ENCODE results near the gene NDUFB2. TPM values are rescaled to one million over a fixed set of nuclear protein-coding genes. Genes with fewer than 3 reads are reported as not detected.
"Not testable (repeated sequence)": the region's sequence is repeated elsewhere in the genome, so short reads cannot be mapped to it uniquely, and the experiment has no call there.

Gene NDUFB2
- total RNA-seq, 1 experiment from 2014 or later, result 734 TPM

- DNase-seq (ENCODE audit: low read depth), result no peak
These were observed 24.0 kb upstream of the NDUFB2 start, which contains the start of gene ADCK2 for GRCh38 chr7:140672382-140673062. ADCK2 (plus strand) TSS chr7:140672945; CDS start chr7:140673331, 386 bp downstream.

- peak; percentile 37 for DNase-seq (ENCODE audit: low read depth)
These were observed 23.3 kb upstream of the NDUFB2 start for GRCh38 chr7:140673063-140673773.

DNA sequence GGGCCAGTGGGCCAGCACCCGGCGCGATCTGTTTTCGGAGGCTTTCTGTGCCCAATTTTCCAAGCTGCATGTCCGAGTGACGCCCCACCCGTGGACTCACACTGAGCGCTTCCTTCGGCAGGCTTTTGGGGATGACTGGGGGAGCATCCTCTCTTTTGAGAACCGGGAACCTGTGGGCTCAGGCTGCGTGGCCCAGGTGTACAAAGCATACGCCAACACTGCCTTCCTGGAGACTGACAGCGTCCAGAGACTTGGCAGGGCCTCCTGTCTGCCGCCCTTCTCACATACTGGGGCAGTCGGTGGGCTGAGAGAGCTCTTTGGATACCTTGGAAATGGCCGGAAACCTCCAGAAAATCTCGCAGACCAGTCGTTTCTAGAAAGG lies 22.7 kb upstream of the NDUFB2 start:
- no peak for DNase-seq (ENCODE audit: low read depth)

- DNase-seq (ENCODE audit: low read depth), result no peak
These were observed 22.1 kb upstream of the NDUFB2 start for GRCh38 chr7:140674356-140674800.

DNA sequence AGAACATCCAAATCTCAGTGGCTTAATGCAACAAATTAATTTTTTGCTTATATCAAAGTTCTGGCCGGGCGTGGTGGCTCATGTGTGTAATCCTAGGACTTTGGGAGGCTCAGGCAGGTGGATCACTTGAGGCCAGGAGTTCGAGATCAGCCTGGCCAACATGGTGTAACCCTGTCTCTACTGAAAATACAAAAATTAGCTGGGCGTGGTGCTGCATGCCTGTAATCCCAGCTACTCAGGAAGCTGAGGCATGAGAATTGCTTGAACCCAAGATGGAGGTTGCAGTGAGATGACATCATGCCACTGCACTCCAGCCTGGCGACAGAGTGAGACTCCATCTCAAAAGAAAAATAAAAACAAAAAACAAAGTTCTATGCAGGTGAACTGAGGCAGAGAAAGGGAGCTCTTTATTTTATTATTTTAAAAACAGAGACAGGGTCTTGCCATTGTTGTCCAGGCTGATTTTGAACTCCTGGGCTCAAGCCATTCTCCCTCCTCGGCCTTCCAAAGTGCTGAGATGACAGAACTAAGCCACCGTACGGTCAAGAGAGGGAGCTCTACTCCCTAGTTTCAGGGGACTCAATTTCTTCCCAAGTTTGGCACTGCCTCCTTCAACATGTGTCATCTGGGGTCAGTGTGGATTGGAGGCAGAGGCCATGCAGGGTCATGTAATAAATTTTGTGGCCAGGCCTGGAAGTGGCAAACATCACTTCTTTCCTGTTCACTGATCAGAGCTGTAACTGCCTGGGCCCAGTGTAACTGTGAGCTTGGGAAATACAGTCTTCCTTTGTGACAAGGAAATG lies 21.4 kb upstream of the NDUFB2 start:
- DNase-seq (ENCODE audit: low read depth), result peak; percentile 85

- DNase-seq (ENCODE audit: low read depth), result no peak
These were observed 20.8 kb upstream of the NDUFB2 start for GRCh38 chr7:140675726-140676125.

DNA sequence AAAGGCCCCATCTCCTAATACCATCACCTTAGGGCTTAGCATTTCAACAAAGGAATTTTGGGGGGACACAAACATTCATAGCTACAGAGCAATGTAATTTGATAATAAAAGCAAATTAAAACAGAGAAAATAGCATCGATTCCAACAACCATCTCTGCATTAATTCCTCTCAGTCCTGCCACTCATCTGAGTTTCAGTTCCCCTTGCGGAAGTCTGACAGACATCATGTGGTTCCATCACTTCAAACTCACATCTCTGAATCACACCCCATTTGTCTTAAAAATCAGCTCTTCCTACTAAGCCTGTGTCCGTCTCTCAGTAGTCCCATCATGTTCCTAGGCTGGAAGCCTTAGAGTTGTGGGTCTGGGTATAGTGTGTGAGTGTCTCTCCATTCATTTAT lies 20.2 kb upstream of the NDUFB2 start:
- DNase-seq (ENCODE audit: low read depth), result no peak

GRCh38 chr7:140676956-140677355 lies 19.6 kb upstream of the NDUFB2 start:
- not testable (repeated sequence) for DNase-seq (ENCODE audit: low read depth)

- DNase-seq (ENCODE audit: low read depth), result no peak
These were observed 19.0 kb upstream of the NDUFB2 start for GRCh38 chr7:140677496-140677895.

- DNase-seq (ENCODE audit: low read depth), result no peak
These were observed 18.3 kb upstream of the NDUFB2 start for GRCh38 chr7:140678081-140678815.

DNA sequence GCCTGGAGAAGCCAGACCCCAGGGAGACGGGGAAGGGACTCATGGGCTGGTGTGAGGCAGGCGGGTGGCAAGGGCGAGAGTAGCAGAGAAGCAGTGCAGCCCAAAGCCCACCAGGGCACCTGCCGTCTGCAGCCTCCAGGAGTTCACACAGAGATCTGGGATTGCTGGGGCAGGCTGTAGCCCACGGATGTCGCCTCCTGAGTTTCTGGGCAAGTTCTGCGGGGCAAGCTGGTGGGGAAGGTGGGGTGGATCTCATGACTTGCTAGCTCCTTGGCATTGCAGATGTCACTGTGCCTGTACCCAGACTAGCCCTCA lies 17.7 kb upstream of the NDUFB2 start:
- no peak for DNase-seq (ENCODE audit: low read depth)

DNA sequence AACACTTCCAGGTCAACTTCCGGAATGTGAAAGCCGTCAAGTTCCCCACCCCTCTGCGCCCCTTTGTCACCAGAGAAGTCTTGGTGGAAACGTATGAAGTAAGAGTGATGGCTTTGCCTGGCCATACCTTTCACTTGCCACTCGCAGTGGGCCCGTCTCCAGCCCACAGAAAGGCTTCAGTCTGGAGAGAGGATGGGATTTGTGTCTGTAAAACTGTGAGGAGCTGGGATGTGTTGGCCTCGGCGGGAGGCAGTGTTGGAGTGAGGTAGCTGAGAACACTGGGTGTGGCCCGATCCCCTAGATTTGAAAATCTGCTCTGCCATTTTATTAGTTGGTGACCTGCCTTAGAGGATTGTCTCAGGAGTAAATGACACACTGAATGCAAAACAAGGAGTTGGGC lies 17.3 kb upstream of the NDUFB2 start:
- DNase-seq (ENCODE audit: low read depth), result no peak

GRCh38 chr7:140680886-140681285 lies 15.6 kb upstream of the NDUFB2 start:
- no peak for DNase-seq (ENCODE audit: low read depth)

- no peak for DNase-seq (ENCODE audit: low read depth)
These were observed 14.7 kb upstream of the NDUFB2 start for GRCh38 chr7:140681766-140682165.

DNA sequence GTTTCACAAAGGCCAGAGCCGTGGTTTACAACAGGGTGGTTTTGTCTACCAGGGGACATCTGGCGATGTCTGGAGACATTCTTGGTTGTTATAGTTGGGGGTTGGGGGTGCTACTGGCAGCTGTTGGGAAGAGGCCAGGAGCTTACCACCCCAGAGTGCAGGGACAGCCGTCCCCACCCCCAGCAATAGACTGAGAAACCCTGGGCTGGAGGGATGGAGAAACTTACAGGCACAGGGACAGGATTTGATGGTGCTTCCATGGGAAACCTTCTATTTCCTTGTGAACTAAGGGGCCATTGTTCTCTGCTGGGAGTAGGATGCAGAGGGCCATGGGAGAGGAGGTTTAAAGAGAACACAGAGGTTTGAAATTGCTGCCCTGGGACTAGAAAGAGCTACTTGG lies 12.9 kb upstream of the NDUFB2 start:
- no peak for DNase-seq (ENCODE audit: low read depth)

GRCh38 chr7:140684066-140684950 lies 12.2 kb upstream of the NDUFB2 start:
- DNase-seq (ENCODE audit: low read depth), result no peak

GRCh38 chr7:140685407-140686087 lies 11.0 kb upstream of the NDUFB2 start:
- no peak for DNase-seq (ENCODE audit: low read depth)

- DNase-seq (ENCODE audit: low read depth), result no peak
These were observed 9.6 kb upstream of the NDUFB2 start for GRCh38 chr7:140686921-140687320.

DNA sequence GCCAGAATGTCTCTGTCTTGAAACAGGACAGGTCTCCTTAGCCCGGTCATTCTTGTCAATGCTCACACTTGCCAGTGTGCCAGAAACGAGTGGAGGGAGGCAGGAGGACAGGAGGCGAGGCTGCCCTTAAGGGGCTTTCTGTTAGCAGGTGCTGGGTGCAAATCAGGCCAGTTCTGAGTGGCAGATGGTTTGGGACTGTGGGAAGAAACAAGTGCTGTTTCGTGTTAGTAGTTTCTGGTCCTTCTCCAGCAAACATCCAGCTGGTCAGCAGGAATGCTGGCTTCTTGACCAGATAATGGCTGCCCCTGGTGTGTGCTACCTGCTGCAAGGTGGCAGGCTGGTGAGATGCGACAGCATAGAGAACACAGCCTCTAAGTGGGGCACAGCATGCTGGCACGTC lies 8.2 kb upstream of the NDUFB2 start:
- DNase-seq (ENCODE audit: low read depth), result no peak
